Trophoblast cell (in vitro differentiated cells and primary cell): ENCODE measurements around the gene VWA8.

ENCODE experiments used
- DNase-seq, 2 donors: peaks; one replicate each; pipeline ENCODE4 v3.0.0-alpha.2; 2016
- H2AFZ ChIP-seq: 2 replicates; pipeline ENCODE4 v1.6.1; 2013; ENCODE audit warnings: low read length, moderate library complexity, mild to moderate bottlenecking; ENCODE audit not compliant: insufficient read depth, poor library complexity
- H2AK5ac ChIP-seq: 2 replicates; pipeline ENCODE4 v1.6.1; 2013; ENCODE audit warnings: mild to moderate bottlenecking, low read length
- H2BK120ac ChIP-seq: 2 replicates; pipeline ENCODE4 v1.6.1; 2013; ENCODE audit warnings: low read length, mild to moderate bottlenecking, moderate library complexity; ENCODE audit not compliant: insufficient read depth, poor library complexity
- H2BK12ac ChIP-seq: 2 replicates; pipeline ENCODE4 v1.6.1; 2013; ENCODE audit warnings: mild to moderate bottlenecking, low read length, moderate library complexity
- H2BK5ac ChIP-seq: 2 replicates; pipeline ENCODE4 v1.6.1; 2013; ENCODE audit warnings: low read length, low read depth, moderate library complexity, mild to moderate bottlenecking; ENCODE audit not compliant: poor library complexity
- H3K14ac ChIP-seq: 2 replicates; pipeline ENCODE4 v1.6.1; 2013; ENCODE audit warnings: mild to moderate bottlenecking, low read length
- H3K18ac ChIP-seq: 2 replicates; pipeline ENCODE4 v1.6.1; 2013; ENCODE audit warnings: mild to moderate bottlenecking, low read length
- H3K23ac ChIP-seq: 2 replicates; pipeline ENCODE4 v1.6.1; 2013; ENCODE audit warnings: low read length
- H3K27ac ChIP-seq: 2 replicates; pipeline ENCODE4 v1.5.1; 2013; ENCODE audit warnings: low read depth, mild to moderate bottlenecking, inconsistent platforms, low read length, moderate library complexity
- H3K27me3 ChIP-seq: 2 replicates; pipeline ENCODE4 v1.6.1; 2013; ENCODE audit warnings: inconsistent platforms, mild to moderate bottlenecking, low read length, moderate library complexity; ENCODE audit not compliant: insufficient read depth
- H3K36me3 ChIP-seq, 2 experiments: 1 replicate in 1 of 2; 2 replicates in 1 of 2; pipeline ENCODE4 v1.6.1; 2013; ENCODE audit warnings: low read length in 2 of 2, mild to moderate bottlenecking in 2 of 2, moderate library complexity in 1 of 2; ENCODE audit not compliant: insufficient read depth in 2 of 2, control insufficient read depth in 1 of 2
- H3K4ac ChIP-seq: 2 replicates; pipeline ENCODE4 v1.6.1; 2013; ENCODE audit warnings: low read depth, mild to moderate bottlenecking, low read length, moderate library complexity
- H3K4me1 ChIP-seq, 2 experiments: 1 replicate in 1 of 2; 2 replicates in 1 of 2; pipeline ENCODE4 v1.6.1; 2013; ENCODE audit warnings: low read length in 2 of 2, mild to moderate bottlenecking in 2 of 2, moderate library complexity in 1 of 2; ENCODE audit not compliant: insufficient read depth in 2 of 2, control insufficient read depth in 1 of 2
- H3K4me2 ChIP-seq: 2 replicates; pipeline ENCODE4 v1.6.1; 2013; ENCODE audit warnings: inconsistent platforms, mild to moderate bottlenecking, low read length, moderate library complexity
- H3K4me3 ChIP-seq: 2 replicates; pipeline ENCODE4 v1.5.1; 2013; ENCODE audit warnings: mild to moderate bottlenecking, low read depth, low read length, inconsistent platforms
- H3K79me1 ChIP-seq: one replicate; pipeline ENCODE4 v1.6.1; 2013; ENCODE audit warnings: low read length
- H3K79me2 ChIP-seq: 2 replicates; pipeline ENCODE4 v1.6.1; 2013; ENCODE audit warnings: low read length, mild to moderate bottlenecking; ENCODE audit not compliant: control insufficient read depth, insufficient read depth, poor library complexity
- H3K9ac ChIP-seq: 2 replicates; pipeline ENCODE4 v1.6.1; 2013; ENCODE audit warnings: mild to moderate bottlenecking, low read length
- H3K9me3 ChIP-seq: 2 replicates; pipeline ENCODE4 v1.6.1; 2013; ENCODE audit warnings: low read depth, mild to moderate bottlenecking, control low read depth, inconsistent platforms, low read length; ENCODE audit not compliant: insufficient read depth
- H4K12ac ChIP-seq: 2 replicates; pipeline ENCODE4 v1.6.1; 2013; ENCODE audit warnings: low read depth, mild to moderate bottlenecking, low read length, moderate library complexity
- H4K8ac ChIP-seq: 2 replicates; pipeline ENCODE4 v1.6.1; 2013; ENCODE audit warnings: low read depth, mild to moderate bottlenecking, low read length, moderate library complexity
- H4K91ac ChIP-seq: one replicate; pipeline ENCODE4 v1.6.1; 2013; ENCODE audit warnings: low read depth, mild to moderate bottlenecking, low read length, moderate library complexity
- WGBS: extraction: QIAGEN DNeasy Blood & Tissue Kit; methylation state at CpG from one replicate; pipeline ENCODE4 v1.1.7; 2013; ENCODE audit warnings: missing lambda C conversion rate; ENCODE audit not compliant: insufficient read length, insufficient coverage; ENCODE audit errors: extremely low coverage; 5-methylcytosine and 5-hydroxymethylcytosine counted together

Gene VWA8

GRCh38 chr13:41859565-41859964 is 101.3 kb downstream of the VWA8 start:
- H3K9me3 ChIP-seq, result no peaks in the 10 kb centered on the region
- no CpG with 5 or more reads among the region's 1 CpG for WGBS

GRCh38 chr13:41858780-41859179 is 102.1 kb downstream of the VWA8 start:
- Histone ChIP-seq H3K4me3 (no peak overlapping the region), H3K4ac (no peak overlapping the region), H2BK120ac (no peak overlapping the region), H4K12ac (no peak overlapping the region), H3K18ac (no peak overlapping the region), H3K23ac (no peak overlapping the region), H2BK12ac (no peak overlapping the region), H3K36me3 (no peaks in the 10 kb centered on the region), H3K79me2 (no peaks in the 10 kb centered on the region), H2AFZ (no peak overlapping the region), H2AK5ac (no peak overlapping the region), H3K14ac (no peak overlapping the region), H3K79me1 (no peaks in the 10 kb centered on the region), H3K9me3 (no peaks in the 10 kb centered on the region), H3K4me2 (no peak overlapping the region), H3K27ac (no peak overlapping the region), H3K27me3 (no peaks in the 10 kb centered on the region), H3K9ac (no peak overlapping the region), H4K8ac (no peak overlapping the region), H2BK5ac (no peak overlapping the region), H4K91ac (no peak overlapping the region), H3K4me1 (no peaks in the 10 kb centered on the region)
- WGBS, result no CpG with 5 or more reads among the region's 5 CpGs
- DNase-seq, result no peak

More at GRCh38 chr13:41859565-41859964, 101.3 kb downstream of the VWA8 start:
- Histone ChIP-seq H2BK5ac (no peak overlapping the region), H3K4me3 (no peak overlapping the region), H3K4me2 (no peak overlapping the region), H3K14ac (no peak overlapping the region), H2AK5ac (no peak overlapping the region), H3K18ac (no peak overlapping the region), H2BK12ac (no peak overlapping the region), H4K12ac (no peak overlapping the region), H3K27me3 (no peaks in the 10 kb centered on the region), H3K4ac (no peak overlapping the region), H3K23ac (no peak overlapping the region), H3K9ac (no peak overlapping the region), H3K79me2 (no peaks in the 10 kb centered on the region), H4K91ac (no peak overlapping the region), H3K79me1 (no peaks in the 10 kb centered on the region), H4K8ac (no peak overlapping the region), H2BK120ac (no peak overlapping the region), H2AFZ (no peak overlapping the region), H3K36me3 (no peaks in the 10 kb centered on the region), H3K27ac (no peak overlapping the region), H3K4me1 (no peaks in the 10 kb centered on the region)
- no peak for DNase-seq

GRCh38 chr13:41854758-41855157 is 106.2 kb downstream of the VWA8 start:
- H3K27ac ChIP-seq, result no peak overlapping the region
- H3K27me3 ChIP-seq, result no peaks in the 10 kb centered on the region
- H2AK5ac ChIP-seq, result no peak overlapping the region
- no peak overlapping the region for H4K91ac ChIP-seq
- H2BK120ac ChIP-seq, result no peak overlapping the region
- H3K4ac ChIP-seq, result no peak overlapping the region
- WGBS, result 100% methylated on average over 1 of the region's 1 CpG
- H3K14ac ChIP-seq, result no peak overlapping the region
- H3K23ac ChIP-seq, result no peak overlapping the region
- no peak for DNase-seq
- no peak overlapping the region for H2BK12ac ChIP-seq
- H2BK5ac ChIP-seq, result no peak overlapping the region
- H3K79me2 ChIP-seq, result no peaks in the 10 kb centered on the region
- H4K8ac ChIP-seq, result no peak overlapping the region
- no peaks in the 10 kb centered on the region for H3K36me3 ChIP-seq
- H3K9ac ChIP-seq, result no peak overlapping the region
- H3K4me3 ChIP-seq, result no peak overlapping the region
- no peaks in the 10 kb centered on the region for H3K9me3 ChIP-seq
- no peaks in the 10 kb centered on the region for H3K4me1 ChIP-seq
- no peak overlapping the region for H4K12ac ChIP-seq
- H3K18ac ChIP-seq, result no peak overlapping the region
- no peak overlapping the region for H2AFZ ChIP-seq
- no peak overlapping the region for H3K4me2 ChIP-seq
- H3K79me1 ChIP-seq, result no peaks in the 10 kb centered on the region

GRCh38 chr13:41851351-41851750 is 109.6 kb downstream of the VWA8 start:
- Histone ChIP-seq H3K27me3 (no peaks in the 10 kb centered on the region), H3K9ac (no peak overlapping the region), H3K79me2 (no peaks in the 10 kb centered on the region), H2BK5ac (no peak overlapping the region), H4K91ac (no peak overlapping the region), H3K23ac (no peak overlapping the region), H3K27ac (no peak overlapping the region), H2AK5ac (no peak overlapping the region), H4K8ac (no peak overlapping the region), H3K4me1 (no peaks in the 10 kb centered on the region), H3K79me1 (no peaks in the 10 kb centered on the region), H3K9me3 (no peaks in the 10 kb centered on the region), H3K36me3 (no peaks in the 10 kb centered on the region), H3K4me3 (no peak overlapping the region), H3K14ac (no peak overlapping the region), H2BK12ac (no peak overlapping the region), H2BK120ac (no peak overlapping the region), H3K4ac (no peak overlapping the region), H4K12ac (no peak overlapping the region), H3K4me2 (no peak overlapping the region), H2AFZ (no peak overlapping the region), H3K18ac (no peak overlapping the region)
- WGBS, result no CpG with 5 or more reads among the region's 3 CpGs
- no peak for DNase-seq
